Measurements from ENCODE around the gene CIZ1.

DNA sequence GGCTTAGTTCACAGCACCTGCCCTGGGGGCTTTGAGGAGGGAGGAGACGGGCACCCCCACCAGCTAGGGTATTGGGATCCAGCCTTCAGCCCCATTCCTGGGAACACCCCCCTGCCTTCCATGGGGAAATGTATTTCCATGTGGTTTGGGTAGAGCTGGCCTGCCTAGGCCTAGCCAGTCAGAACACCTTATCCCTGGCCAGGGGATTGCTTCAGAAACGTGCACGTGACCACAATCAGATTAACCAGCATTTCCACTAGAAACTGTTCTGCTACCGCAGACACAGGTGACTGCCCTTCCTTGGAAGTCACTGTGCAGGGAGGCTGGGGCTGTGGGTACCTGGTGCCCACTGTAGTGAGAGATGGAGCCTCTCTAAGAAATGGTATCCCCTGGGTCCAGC is 17.3 kb downstream of the CIZ1 start:
- TF ChIP-seq, protein P1, sequence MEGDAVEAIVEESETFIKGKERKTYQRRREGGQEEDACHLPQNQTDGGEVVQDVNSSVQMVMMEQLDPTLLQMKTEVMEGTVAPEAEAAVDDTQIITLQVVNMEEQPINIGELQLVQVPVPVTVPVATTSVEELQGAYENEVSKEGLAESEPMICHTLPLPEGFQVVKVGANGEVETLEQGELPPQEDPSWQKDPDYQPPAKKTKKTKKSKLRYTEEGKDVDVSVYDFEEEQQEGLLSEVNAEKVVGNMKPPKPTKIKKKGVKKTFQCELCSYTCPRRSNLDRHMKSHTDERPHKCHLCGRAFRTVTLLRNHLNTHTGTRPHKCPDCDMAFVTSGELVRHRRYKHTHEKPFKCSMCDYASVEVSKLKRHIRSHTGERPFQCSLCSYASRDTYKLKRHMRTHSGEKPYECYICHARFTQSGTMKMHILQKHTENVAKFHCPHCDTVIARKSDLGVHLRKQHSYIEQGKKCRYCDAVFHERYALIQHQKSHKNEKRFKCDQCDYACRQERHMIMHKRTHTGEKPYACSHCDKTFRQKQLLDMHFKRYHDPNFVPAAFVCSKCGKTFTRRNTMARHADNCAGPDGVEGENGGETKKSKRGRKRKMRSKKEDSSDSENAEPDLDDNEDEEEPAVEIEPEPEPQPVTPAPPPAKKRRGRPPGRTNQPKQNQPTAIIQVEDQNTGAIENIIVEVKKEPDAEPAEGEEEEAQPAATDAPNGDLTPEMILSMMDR (IDR thresholded peaks at IDR 0.05): no peak
- no peak for TF ChIP-seq POLR2A (IDR thresholded peaks at IDR 0.05)
